Calu3 (cell line): Measurements from ENCODE around the gene DUOXA1. TPM values are rescaled to one million over a fixed set of nuclear protein-coding genes. Genes with fewer than 3 reads are reported as not detected.
"Not testable (repeated sequence)": the region's sequence is repeated elsewhere in the genome, so short reads cannot be mapped to it uniquely, and the experiment has no call there.

Experiments
- BruUV-seq: library from RNA; stranded (reverse); fragments of 400-500 nt; replicated peaks from 2 replicates; lab custom pipeline; 2021; lab: Mats Ljungman, UMichigan
- CTCF ChIA-PET: fragments of 300-600 bp; sonication (Branson Sonifier 250); formaldehyde crosslinking; loops from one replicate; lab custom pipeline; 2022; ENCODE audit warnings: antibody characterized with exemption; lab: Charles Lee
- DNase-seq: peaks from one replicate; pipeline ENCODE4 v3.0.0; 2022
- H3K27ac Mint-ChIP-seq: one replicate; pipeline ENCODE4 v1.8.0; 2022; ENCODE audit warnings: mixed read lengths; ENCODE audit not compliant: unreplicated experiment
- H3K27me3 Mint-ChIP-seq: one replicate; pipeline ENCODE4 v1.8.0; 2022; ENCODE audit warnings: mixed read lengths; ENCODE audit not compliant: unreplicated experiment
- H3K36me3 Mint-ChIP-seq: one replicate; pipeline ENCODE4 v1.8.0; 2022; ENCODE audit warnings: mild to moderate bottlenecking, moderate library complexity, mixed read lengths; ENCODE audit not compliant: insufficient read depth, unreplicated experiment
- H3K4me1 Mint-ChIP-seq: one replicate; pipeline ENCODE4 v1.8.0; 2022; ENCODE audit warnings: mild to moderate bottlenecking, low read depth, mixed read lengths; ENCODE audit not compliant: unreplicated experiment
- H3K4me3 Mint-ChIP-seq: one replicate; pipeline ENCODE4 v1.8.0; 2022; ENCODE audit warnings: mild to moderate bottlenecking, low read depth, moderate library complexity, mixed read lengths; ENCODE audit not compliant: unreplicated experiment
- H3K9me3 Mint-ChIP-seq: one replicate; pipeline ENCODE4 v1.8.0; 2022; ENCODE audit warnings: low read depth, mixed read lengths; ENCODE audit not compliant: unreplicated experiment
- CTCF ChIP-seq: fragments of 200-600 bp; IDR thresholded peaks from one replicate; pipeline ENCODE4 v1.8.0; 2022; ENCODE audit warnings: antibody characterized with exemption; ENCODE audit not compliant: unreplicated experiment
- intact Hi-C: fragments of 100-400 bp; cut with micrococcal nuclease; formaldehyde crosslinking; loops from one replicate; pipeline ENCODE4 v1.10.0; 2022; ENCODE audit not compliant: unreplicated experiment
- total RNA-seq: library from RNA; stranded (reverse); gene quantifications from 2 replicates; pipeline ENCODE4 v1.2.3, GENCODE V29; 2022

The DUOXA1 gene
- total RNA-seq, 1 experiment from 2014 or later: not detected

GRCh38 chr15:45110256-45110820 lies 19.3 kb downstream of the DUOXA1 start:
- no TSS peak for BruUV-seq
- Mint-ChIP-seq H3K4me1 (peaks cover 15% of the 10 kb centered on the region), H3K36me3 (no peaks in the 10 kb centered on the region), H3K4me3 (no peak overlapping the region), H3K27ac (no peak overlapping the region), H3K27me3 (peaks cover 80% of the 10 kb centered on the region), H3K9me3 (no peaks in the 10 kb centered on the region)
- CTCF ChIA-PET: no interaction called here
- intact Hi-C loops: no loop called here
- no peak for DNase-seq
- no peak for TF ChIP-seq CTCF

- H3K27me3 Mint-ChIP-seq: peaks cover 80% of the 10 kb centered on the region
- CTCF ChIA-PET: no interaction called here
- H3K27ac Mint-ChIP-seq: no peak overlapping the region
- intact Hi-C loops: no loop called here
- no peak overlapping the region for H3K4me3 Mint-ChIP-seq
- BruUV-seq: no TSS peak
- no peaks in the 10 kb centered on the region for H3K9me3 Mint-ChIP-seq
- peaks cover 2% of the 10 kb centered on the region for H3K4me1 Mint-ChIP-seq
- no peak for DNase-seq
- H3K36me3 Mint-ChIP-seq: no peaks in the 10 kb centered on the region
- no peak for TF ChIP-seq CTCF
These were observed 21.6 kb downstream of the DUOXA1 start for GRCh38 chr15:45107941-45108630.

- Mint-ChIP-seq H3K36me3 (no peaks in the 10 kb centered on the region), H3K4me3 (no peak overlapping the region), H3K9me3 (no peaks in the 10 kb centered on the region), H3K27ac (no peak overlapping the region), H3K27me3 (peaks cover 81% of the 10 kb centered on the region), H3K4me1 (no peaks in the 10 kb centered on the region)
- CTCF ChIA-PET: interaction anchor here (1.6 kb wide), 1 partner anchor 12 kb away, joined by 6 read pairs; no protein-coding TSS in a partner anchor
- DNase-seq: no peak
- no TSS peak for BruUV-seq
- no peak for TF ChIP-seq CTCF
- intact Hi-C loops: no loop called here
These were observed 23.5 kb downstream of the DUOXA1 start for GRCh38 chr15:45106002-45106790.

- no peak overlapping the region for H3K27ac Mint-ChIP-seq
- CTCF ChIA-PET: interaction anchor here (1.6 kb wide), 1 partner anchor 12 kb away, joined by 6 read pairs; no protein-coding TSS in a partner anchor
- H3K27me3 Mint-ChIP-seq: peaks cover 86% of the 10 kb centered on the region
- no peak for TF ChIP-seq CTCF
- no TSS peak for BruUV-seq
- no peak for DNase-seq
- H3K9me3 Mint-ChIP-seq: no peaks in the 10 kb centered on the region
- no peak overlapping the region for H3K4me3 Mint-ChIP-seq
- no peaks in the 10 kb centered on the region for H3K4me1 Mint-ChIP-seq
- H3K36me3 Mint-ChIP-seq: no peaks in the 10 kb centered on the region
- intact Hi-C loops: no loop called here
These were observed 24.1 kb downstream of the DUOXA1 start for GRCh38 chr15:45105586-45105985.

- not testable (repeated sequence) for H3K27ac Mint-ChIP-seq
These were observed 25.5 kb downstream of the DUOXA1 start for GRCh38 chr15:45104170-45104569.

More at GRCh38 chr15:45104170-45104569, 25.5 kb downstream of the DUOXA1 start:
- H3K27me3 Mint-ChIP-seq: peaks cover 86% of the 10 kb centered on the region
- H3K36me3 Mint-ChIP-seq, CTCF ChIA-PET, intact Hi-C loops, H3K9me3 Mint-ChIP-seq, BruUV-seq, H3K4me1 Mint-ChIP-seq, H3K4me3 Mint-ChIP-seq, DNase-seq: not testable (repeated sequence)
